SK-N-SH (cell line): Measurements from ENCODE around the gene FOXN4. TPM values are rescaled to one million over a fixed set of nuclear protein-coding genes. Genes with fewer than 3 reads are reported as not detected.

ENCODE experiments used
- CTCF ChIA-PET: fragments of 300-600, 350-600 bp; formaldehyde crosslinking; extraction: SDS; loops from one replicate; lab custom pipeline; 2021; lab: Yijun Ruan, JAX
- POLR2A ChIA-PET: fragments of 350-600 bp; sonication (Branson Sonifier 250); formaldehyde crosslinking; extraction: SDS; loops from one replicate; lab custom pipeline; 2020; ENCODE audit warnings: antibody characterized with exemption, inconsistent platforms; lab: Yijun Ruan, JAX
- DNase-seq: peaks from one replicate; pipeline ENCODE4 v3.0.0; 2012
- H2AFZ ChIP-seq: fragments of 200-600 bp; sonication (generic); 2 replicates; pipeline ENCODE4 v1.8.1; 2016; ENCODE audit warnings: antibody characterized with exemption, mild to moderate bottlenecking, low read depth
- H3F3A ChIP-seq: fragments of 200-600 bp; sonication (generic); replicated peaks from 2 replicates; pipeline ENCODE3; 2016; ENCODE audit warnings: antibody characterized with exemption, mild to moderate bottlenecking; ENCODE audit not compliant: insufficient read depth
- H3K27ac ChIP-seq, 2 experiments: fragments of 200-500 bp in 1 of 2; fragments of 200-600 bp in 1 of 2; sonication (Bioruptor generic) in 1 of 2; sonication (generic), shearing (Covaris generic) in 1 of 2; 2 replicates each; pipeline versions ENCODE4 v1.5.1 to v1.6.1; 2014 to 2016; ENCODE audit warnings: low read depth in 2 of 2, inconsistent platforms in 1 of 2, low read length in 1 of 2, mild to moderate bottlenecking in 1 of 2, mixed read lengths in 1 of 2
- H3K27me3 ChIP-seq: fragments of 200-600 bp; sonication (generic), shearing (Covaris generic); 2 replicates; pipeline ENCODE4 v1.6.1; 2016; ENCODE audit warnings: mixed run types; ENCODE audit not compliant: insufficient read depth
- H3K36me3 ChIP-seq, 2 experiments: fragments of 200-500 bp in 1 of 2; fragments of 200-600 bp in 1 of 2; sonication (Bioruptor generic) in 1 of 2; sonication (generic) in 1 of 2; replicated peaks in 1 of 2; 2 replicates each; pipeline versions ENCODE3 to v1.5.1; 2014 to 2016; ENCODE audit warnings: low read length in 1 of 2, mild to moderate bottlenecking in 1 of 2; ENCODE audit not compliant: insufficient read depth in 2 of 2, control insufficient read depth in 1 of 2
- H3K4me1 ChIP-seq, 2 experiments: fragments of 200-500 bp in 1 of 2; fragments of 200-600 bp in 1 of 2; sonication (Bioruptor generic) in 1 of 2; sonication (generic), shearing (Covaris generic) in 1 of 2; 2 replicates each; pipeline versions ENCODE4 v1.5.1 to v1.6.1; 2014 to 2016; ENCODE audit warnings: low read depth in 1 of 2, low read length in 1 of 2, mixed run types in 1 of 2; ENCODE audit not compliant: insufficient read depth in 2 of 2, control insufficient read depth in 1 of 2
- H3K4me2 ChIP-seq: fragments of 200-600 bp; sonication (generic), shearing (Covaris generic); 2 replicates; pipeline ENCODE4 v1.6.1; 2017; ENCODE audit warnings: mixed run types
- H3K4me3 ChIP-seq, 2 experiments: fragments of 200-500 bp in 1 of 2; fragments of 200-600 bp in 1 of 2; sonication (Bioruptor generic) in 1 of 2; sonication (generic), shearing (Covaris generic) in 1 of 2; 2 replicates each; pipeline versions ENCODE4 v1.5.1 to v1.8.1; 2014 to 2016; ENCODE audit warnings: low read depth in 2 of 2, inconsistent platforms in 1 of 2, low read length in 1 of 2, mild to moderate bottlenecking in 1 of 2, mixed read lengths in 1 of 2, moderate library complexity in 1 of 2
- H3K79me2 ChIP-seq: fragments of 200-600 bp; sonication (generic); 2 replicates; pipeline ENCODE4 v1.8.1; 2017; ENCODE audit warnings: mild to moderate bottlenecking; ENCODE audit not compliant: insufficient read depth
- H3K9ac ChIP-seq: fragments of 200-600 bp; sonication (generic); 2 replicates; pipeline ENCODE4 v1.6.1; 2017; ENCODE audit warnings: mixed run types
- H3K9me2 ChIP-seq: fragments of 200-600 bp; sonication (generic); 2 replicates; pipeline ENCODE4 v1.6.1; 2017; ENCODE audit warnings: mixed run types
- H3K9me3 ChIP-seq: fragments of 200-600 bp; sonication (generic); 2 replicates; pipeline ENCODE4 v1.6.1; 2017; ENCODE audit warnings: mixed run types, mild to moderate bottlenecking, moderate library complexity
- H4K20me1 ChIP-seq: fragments of 200-600 bp; sonication (generic); 2 replicates; pipeline ENCODE4 v1.6.1; 2017; ENCODE audit warnings: mild to moderate bottlenecking, mixed run types; ENCODE audit not compliant: insufficient read depth
- ELF1 ChIP-seq: IDR thresholded peaks from 2 replicates; pipeline ENCODE4 v1.4.0; 2012
- EZH2phosphoT487 ChIP-seq: fragments of 200-600 bp; sonication (generic); IDR thresholded peaks from 2 replicates; pipeline ENCODE4 v1.6.1; 2017; ENCODE audit warnings: low read depth, mixed run types, mild to moderate bottlenecking, antibody characterized with exemption, moderate library complexity, borderline replicate concordance
- JUND ChIP-seq: IDR thresholded peaks from 2 replicates; pipeline ENCODE4 v1.4.0; 2012
- MXI1 ChIP-seq: IDR thresholded peaks from 2 replicates; pipeline ENCODE4 v1.6.1; 2012; ENCODE audit warnings: mild to moderate bottlenecking, low read depth, low read length, improper control_type of control experiment
- NRF1 ChIP-seq: IDR thresholded peaks from 2 replicates; pipeline ENCODE4 v1.6.1; 2012; ENCODE audit warnings: low read depth, mild to moderate bottlenecking, low read length
- POLR2AphosphoS5 ChIP-seq: IDR thresholded peaks from 2 replicates; pipeline ENCODE4 v1.6.1; 2012; ENCODE audit warnings: low read depth, low read length
- RXRA ChIP-seq: IDR thresholded peaks from 2 replicates; pipeline ENCODE4 v1.4.0; 2012; ENCODE audit warnings: low read depth, mild to moderate bottlenecking, borderline replicate concordance
- SIN3A ChIP-seq: IDR thresholded peaks from 2 replicates; pipeline ENCODE4 v1.6.1; 2012; ENCODE audit warnings: low read depth, mild to moderate bottlenecking, low read length, moderate library complexity, borderline replicate concordance
- YY1 ChIP-seq: IDR thresholded peaks from 2 replicates; pipeline ENCODE4 v1.4.0; 2012; ENCODE audit warnings: low read depth, mild to moderate bottlenecking
- WGBS: methylation state at CpG from one replicate; pipeline ENCODE4 v1.1.6; 2017; ENCODE audit warnings: low lambda C conversion rate; 5-methylcytosine and 5-hydroxymethylcytosine counted together
- polyA plus RNA-seq, 3 experiments: library from polyadenylated mRNA; depleted of rRNA; stranded (reverse); fragments of >200 nt; gene quantifications; 2 replicates each; pipeline ENCODE4 v1.2.3, GENCODE V29; 2012

Gene FOXN4
- polyA plus RNA-seq, 1 of the 3 experiments (the other 2 are of a cell fraction), result 0.10 TPM

DNA sequence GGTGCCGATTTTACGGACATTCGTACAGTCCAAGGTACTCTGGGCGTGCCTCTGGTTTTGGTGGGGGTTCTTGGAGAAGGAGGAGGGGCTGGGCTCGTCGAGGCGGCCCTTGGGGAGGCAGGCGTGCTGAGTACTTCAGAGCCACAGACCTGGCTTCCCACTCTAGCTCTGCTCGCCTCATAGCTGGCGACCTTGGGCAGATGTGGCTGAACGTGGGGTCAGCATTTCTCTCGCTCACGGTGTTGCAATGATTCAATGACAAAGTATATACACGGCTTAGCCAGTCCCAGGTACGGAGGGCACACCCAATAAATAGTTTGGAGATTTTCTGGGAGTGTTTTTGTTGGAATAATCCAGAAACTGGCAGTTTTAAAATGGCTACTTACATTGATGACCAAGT is 75.1 kb downstream of the FOXN4 start:
- Histone ChIP-seq H3K36me3 (peaks cover 0 to 2% of the 10 kb centered on the region in 2 experiments), H3K4me1 (no peaks in the 10 kb centered on the region), H3K27me3 (no peaks in the 10 kb centered on the region), H3K4me3 (no peak overlapping the region), H3F3A (no peaks in the 10 kb centered on the region), H3K9me2 (no peaks in the 10 kb centered on the region), H4K20me1 (no peaks in the 10 kb centered on the region), H2AFZ (no peak overlapping the region), H3K4me2 (no peak overlapping the region), H3K9me3 (no peaks in the 10 kb centered on the region), H3K79me2 (no peaks in the 10 kb centered on the region), H3K9ac (no peak overlapping the region), H3K27ac (no peak overlapping the region)
- DNase-seq, result no peak
- ChIA-PET POLR2A (no interaction called here), CTCF (no interaction called here)
- WGBS, result 92% methylated on average over 10 of the region's 15 CpGs
- TF ChIP-seq MXI1 (no peak), NRF1 (no peak)

DNA sequence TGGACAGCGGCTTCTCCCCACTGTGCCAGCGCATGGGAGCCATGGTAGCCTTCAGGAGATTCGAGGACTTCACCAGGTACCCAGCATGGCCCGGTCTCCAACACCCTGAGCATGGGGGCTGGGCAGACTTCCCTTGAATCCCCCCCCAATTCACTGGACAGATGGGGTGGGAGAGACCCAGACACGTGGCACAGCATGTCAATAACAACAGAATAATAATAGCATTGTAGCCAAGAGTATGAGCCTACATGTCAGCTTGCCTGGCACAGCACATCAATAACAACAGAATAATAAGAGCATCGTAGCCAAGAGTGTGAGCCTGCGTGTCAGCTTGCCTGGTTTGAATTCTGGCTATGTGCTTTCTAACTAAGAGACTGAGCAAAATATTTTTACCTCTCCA is 76.4 kb downstream of the FOXN4 start:
- H3K9me2 ChIP-seq, result no peaks in the 10 kb centered on the region
- H3K4me1 ChIP-seq, result no peaks in the 10 kb centered on the region
- no peaks in the 10 kb centered on the region for H3K79me2 ChIP-seq
- H4K20me1 ChIP-seq, result no peaks in the 10 kb centered on the region
- H3K27me3 ChIP-seq, result no peaks in the 10 kb centered on the region
- no peak for DNase-seq
- peaks cover 0 to 2% of the 10 kb centered on the region in 2 experiments for H3K36me3 ChIP-seq
- TF ChIP-seq ELF1, result no peak
- TF ChIP-seq JUND, result no peak
- no peak overlapping the region for H3K9ac ChIP-seq
- H3K4me2 ChIP-seq, result no peak overlapping the region
- H3F3A ChIP-seq, result no peaks in the 10 kb centered on the region
- WGBS, result 79% methylated on average over 5 of the region's 7 CpGs
- no peaks in the 10 kb centered on the region for H3K9me3 ChIP-seq
- no peak overlapping the region for H3K27ac ChIP-seq
- no peak overlapping the region for H3K4me3 ChIP-seq
- POLR2A ChIA-PET, result no interaction called here
- no peak overlapping the region for H2AFZ ChIP-seq
- CTCF ChIA-PET, result interaction anchor here (1.3 kb wide), 1 partner anchor 152 kb away, joined by 4 read pairs; no protein-coding TSS in a partner anchor

- H3K4me2 ChIP-seq, result no peak overlapping the region
- no peak overlapping the region for H3K27ac ChIP-seq
- no peaks in the 10 kb centered on the region for H3K79me2 ChIP-seq
- no peak overlapping the region for H3K9ac ChIP-seq
- CTCF ChIA-PET, result interaction anchor here (1.8 kb wide), 1 partner anchor 34 kb away, joined by 5 read pairs; no protein-coding TSS in a partner anchor
- DNase-seq, result no peak
- H3F3A ChIP-seq, result no peaks in the 10 kb centered on the region
- H3K9me3 ChIP-seq, result no peaks in the 10 kb centered on the region
- no peaks in the 10 kb centered on the region for H4K20me1 ChIP-seq
- H3K4me1 ChIP-seq, result no peaks in the 10 kb centered on the region
- WGBS, result 60% methylated on average over 2 of the region's 2 CpGs
- H3K4me3 ChIP-seq, result no peak overlapping the region
- POLR2A ChIA-PET, result no interaction called here
- no peak overlapping the region for H2AFZ ChIP-seq
- TF ChIP-seq EZH2phosphoT487 (no peak), SIN3A (no peak), YY1 (no peak), RXRA (no peak), ELF1 (no peak), POLR2AphosphoS5 (no peak)
- H3K36me3 ChIP-seq, result no peaks in the 10 kb centered on the region
- H3K27me3 ChIP-seq, result no peaks in the 10 kb centered on the region
- no peaks in the 10 kb centered on the region for H3K9me2 ChIP-seq
Observed at GRCh38 chr12:109230193-109230592, 78.9 kb downstream of the FOXN4 start.
